HG03064 (cell line): ENCODE data around the gene TBXA2R.
"Not testable (repeated sequence)": the region's sequence is repeated elsewhere in the genome, so short reads cannot be mapped to it uniquely, and the experiment has no call there.

Experiments used
- ATAC-seq: cut with Tn5 transposase; IDR thresholded peaks from one replicate; pipeline ENCODE4 v1.9.1; 2021; ENCODE audit warnings: low read depth; ENCODE audit not compliant: unreplicated experiment

TBXA2R gene

GRCh38 chr19:3641515-3642269, 35.0 kb upstream of the TBXA2R start:
- no peak for ATAC-seq

GRCh38 chr19:3639479-3639878, 32.8 kb upstream of the TBXA2R start:
- ATAC-seq: no peak

- no peak for ATAC-seq
These were observed 31.8 kb upstream of the TBXA2R start for GRCh38 chr19:3638208-3639193.

- ATAC-seq: no peak
These were observed 30.9 kb upstream of the TBXA2R start for GRCh38 chr19:3637621-3638020.

GRCh38 chr19:3636962-3637361, 30.3 kb upstream of the TBXA2R start:
- ATAC-seq: no peak

- ATAC-seq: no peak
These were observed 29.8 kb upstream of the TBXA2R start for GRCh38 chr19:3636506-3636905.

GRCh38 chr19:3634496-3635045, 27.9 kb upstream of the TBXA2R start:
- no peak for ATAC-seq

- no peak for ATAC-seq
These were observed 26.9 kb upstream of the TBXA2R start for GRCh38 chr19:3633559-3633988.

- ATAC-seq: no peak
These were observed 26.3 kb upstream of the TBXA2R start for GRCh38 chr19:3632739-3633558.

- no peak for ATAC-seq
These were observed 25.4 kb upstream of the TBXA2R start for GRCh38 chr19:3632098-3632497.

- no peak for ATAC-seq
These were observed 24.6 kb upstream of the TBXA2R start for GRCh38 chr19:3631053-3631861.

- ATAC-seq: not testable (repeated sequence)
These were observed 22.1 kb upstream of the TBXA2R start for GRCh38 chr19:3628766-3629165.

GRCh38 chr19:3627351-3627723, 20.7 kb upstream of the TBXA2R start:
- no peak for ATAC-seq

GRCh38 chr19:3626473-3627350, 20.0 kb upstream of the TBXA2R start, which contains the start of gene CACTIN:
Gene CACTIN (minus strand): TSS chr19:3626790. CDS start chr19:3626762, 28 bp downstream.
- ATAC-seq: peak; percentile 71

- peak; percentile 15 for ATAC-seq
These were observed 19.4 kb upstream of the TBXA2R start for GRCh38 chr19:3625996-3626472.

GRCh38 chr19:3623716-3624115, 17.0 kb upstream of the TBXA2R start:
- no peak for ATAC-seq

GRCh38 chr19:3622224-3622623, 15.5 kb upstream of the TBXA2R start:
- ATAC-seq: no peak

GRCh38 chr19:3621689-3622088, 15.0 kb upstream of the TBXA2R start:
- no peak for ATAC-seq
